AG10803 (cell line): ENCODE results near the gene PITRM1.

Experiments
- DNase-seq: peaks from one replicate; pipeline ENCODE4 v3.0.0; 2010; ENCODE audit warnings: low read depth
- H3K4me3 ChIP-seq: 2 replicates; pipeline ENCODE4 v1.5.1; 2011; ENCODE audit warnings: mild to moderate bottlenecking, low read length, control low read depth
- CTCF ChIP-seq: conservative IDR thresholded peaks from 2 replicates; pipeline ENCODE4 v1.5.1; 2011; ENCODE audit warnings: mild to moderate bottlenecking, low read length, control low read depth, inconsistent platforms

PITRM1 gene

GRCh38 chr10:3090914-3091787, 81.4 kb downstream of the PITRM1 start:
- no peak overlapping the region; the same call in 1 of the 2 replicates for H3K4me3 ChIP-seq
- DNase-seq: peak; percentile 81
- no peak for TF ChIP-seq CTCF

GRCh38 chr10:3090388-3090787, 82.2 kb downstream of the PITRM1 start:
- TF ChIP-seq CTCF: no peak
- H3K4me3 ChIP-seq: no peak overlapping the region
- DNase-seq: no peak
